WTC11 (cell line): ENCODE measurements around the gene CTAG1A. TPM values are rescaled to one million over a fixed set of nuclear protein-coding genes. Genes with fewer than 3 reads are reported as not detected.

Experiments
- total RNA-seq: library from RNA; stranded (reverse); gene quantifications from 3 replicates; pipeline ENCODE4 v1.2.3, GENCODE V29; 2021

Gene CTAG1A
- total RNA-seq, 1 experiment from 2014 or later, result not detected

Other genes starting within 250 kb of the CTAG1A start
- 914 to 1,017 TPM (median 992 TPM) in 3 replicates for gene FLNA, start 210.5 kb upstream of the CTAG1A start, total RNA-seq
- 69.8 to 78.3 TPM (median 72.7 TPM) in 3 replicates for gene EMD, start 205.8 kb upstream of the CTAG1A start, total RNA-seq
- 2,241 to 2,474 TPM (median 2,438 TPM) in 3 replicates for gene RPL10, start 186.8 kb upstream of the CTAG1A start, total RNA-seq
- gene DNASE1L1, start 175.9 kb upstream of the CTAG1A start, total RNA-seq, result 16.2 to 21.6 TPM (median 21.2 TPM) in 3 replicates
- gene TAFAZZIN, start 173.6 kb upstream of the CTAG1A start, total RNA-seq, result 43.5 to 48.6 TPM (median 44.5 TPM) in 3 replicates
- 43.9 to 46.0 TPM (median 44.8 TPM) in 3 replicates for gene ATP6AP1, start 156.5 kb upstream of the CTAG1A start, total RNA-seq
- gene GDI1, start 148.0 kb upstream of the CTAG1A start, total RNA-seq, result 106 to 108 TPM (median 108 TPM) in 3 replicates
- 50.2 to 51.8 TPM (median 51.1 TPM) in 3 replicates for gene FAM50A, start 141.0 kb upstream of the CTAG1A start, total RNA-seq
- gene PLXNA3, start 126.9 kb upstream of the CTAG1A start, total RNA-seq, result 26.6 to 33.1 TPM (median 31.4 TPM) in 3 replicates
- gene LAGE3, start 105.9 kb upstream of the CTAG1A start, total RNA-seq, result 46.1 to 52.1 TPM (median 50.2 TPM) in 3 replicates
- 34.0 to 34.7 TPM (median 34.1 TPM) in 3 replicates for gene UBL4A, start 98.5 kb upstream of the CTAG1A start, total RNA-seq
- gene SLC10A3, start 94.5 kb upstream of the CTAG1A start, total RNA-seq, result 8.7 to 9.8 TPM (median 9.6 TPM) in 3 replicates
- 23.5 to 26.5 TPM (median 25.0 TPM) in 3 replicates for gene FAM3A, start 68.9 kb upstream of the CTAG1A start, total RNA-seq
- 64.7 to 72.8 TPM (median 66.0 TPM) in 3 replicates for gene G6PD, start 38.3 kb upstream of the CTAG1A start, total RNA-seq
- 20.0 to 29.1 TPM (median 22.1 TPM) in 3 replicates for gene IKBKG, start 37.5 kb upstream of the CTAG1A start, total RNA-seq
- gene CTAG1B, start 34.1 kb downstream of the CTAG1A start, total RNA-seq, result not detected in 3 replicates
- not detected in 3 replicates for gene CTAG2, start 68.4 kb downstream of the CTAG1A start, total RNA-seq
- 0.66 to 1.0 TPM (median 0.72 TPM) in 3 replicates for gene GAB3, start 165.9 kb downstream of the CTAG1A start, total RNA-seq
- gene DKC1, start 177.7 kb downstream of the CTAG1A start, total RNA-seq, result 108 to 123 TPM (median 112 TPM) in 3 replicates
- gene MPP1, start 220.4 kb downstream of the CTAG1A start, total RNA-seq, result 14.3 to 15.8 TPM (median 14.7 TPM) in 3 replicates
- not detected in 3 replicates for gene SMIM9, start 249.5 kb downstream of the CTAG1A start, total RNA-seq